Keratinocyte (primary cell): Measurements from ENCODE around the gene EPHB1.

Source experiments
- EZH2 ChIP-seq: IDR thresholded peaks from one replicate; pipeline ENCODE4 v1.6.1; 2012; ENCODE audit warnings: inconsistent platforms, mild to moderate bottlenecking, low read length, moderate library complexity
- TF ChIP-seq, protein P1 (sequence below), 3 experiments: IDR thresholded peaks in 1 of 3; conservative IDR thresholded peaks in 1 of 3; optimal IDR thresholded peaks in 1 of 3; 2 replicates in 2 of 3; 3 replicates in 1 of 3; pipeline versions ENCODE3 to v1.5.1; 2011; ENCODE audit warnings: low read length in 3 of 3, mild to moderate bottlenecking in 3 of 3, moderate library complexity in 2 of 3, control low read depth in 1 of 3, inconsistent platforms in 1 of 3; ENCODE audit not compliant: insufficient read depth in 2 of 3; ENCODE audit errors: extremely low read depth in 1 of 3

DNA sequence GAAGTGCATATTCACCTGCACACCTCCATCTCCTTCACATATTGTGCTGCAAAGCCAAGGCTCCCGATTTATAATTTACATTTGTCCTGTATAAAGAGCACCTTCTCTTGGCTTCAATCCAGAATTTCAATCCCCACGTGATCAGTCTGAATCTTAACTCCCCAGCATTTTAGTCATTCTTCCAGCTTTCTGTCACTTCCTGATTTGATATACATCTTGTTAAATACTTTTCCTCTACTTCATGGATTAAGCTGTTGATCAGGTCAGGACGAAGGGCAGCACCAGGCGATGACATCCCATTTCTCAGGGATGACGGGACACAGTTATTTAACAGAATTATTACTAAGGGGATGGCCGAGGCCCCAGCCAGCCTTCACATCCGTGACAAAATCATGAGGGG, 212.5 kb downstream of the EPHB1 start:
- TF ChIP-seq, protein P1, sequence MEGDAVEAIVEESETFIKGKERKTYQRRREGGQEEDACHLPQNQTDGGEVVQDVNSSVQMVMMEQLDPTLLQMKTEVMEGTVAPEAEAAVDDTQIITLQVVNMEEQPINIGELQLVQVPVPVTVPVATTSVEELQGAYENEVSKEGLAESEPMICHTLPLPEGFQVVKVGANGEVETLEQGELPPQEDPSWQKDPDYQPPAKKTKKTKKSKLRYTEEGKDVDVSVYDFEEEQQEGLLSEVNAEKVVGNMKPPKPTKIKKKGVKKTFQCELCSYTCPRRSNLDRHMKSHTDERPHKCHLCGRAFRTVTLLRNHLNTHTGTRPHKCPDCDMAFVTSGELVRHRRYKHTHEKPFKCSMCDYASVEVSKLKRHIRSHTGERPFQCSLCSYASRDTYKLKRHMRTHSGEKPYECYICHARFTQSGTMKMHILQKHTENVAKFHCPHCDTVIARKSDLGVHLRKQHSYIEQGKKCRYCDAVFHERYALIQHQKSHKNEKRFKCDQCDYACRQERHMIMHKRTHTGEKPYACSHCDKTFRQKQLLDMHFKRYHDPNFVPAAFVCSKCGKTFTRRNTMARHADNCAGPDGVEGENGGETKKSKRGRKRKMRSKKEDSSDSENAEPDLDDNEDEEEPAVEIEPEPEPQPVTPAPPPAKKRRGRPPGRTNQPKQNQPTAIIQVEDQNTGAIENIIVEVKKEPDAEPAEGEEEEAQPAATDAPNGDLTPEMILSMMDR (optimal IDR thresholded peaks at IDR 0.05 in 1 of 3, IDR thresholded peaks at IDR 0.05 in 1 of 3, conservative IDR thresholded peaks at IDR 0.05 in 1 of 3; ENCODE audit: extremely low read depth in 1 of 3, insufficient read depth in 2 of 3, low read length in 3 of 3) = no peak
- no peak for TF ChIP-seq EZH2
